ENCODE measurements around the gene PATZ1.

Gene PATZ1

DNA sequence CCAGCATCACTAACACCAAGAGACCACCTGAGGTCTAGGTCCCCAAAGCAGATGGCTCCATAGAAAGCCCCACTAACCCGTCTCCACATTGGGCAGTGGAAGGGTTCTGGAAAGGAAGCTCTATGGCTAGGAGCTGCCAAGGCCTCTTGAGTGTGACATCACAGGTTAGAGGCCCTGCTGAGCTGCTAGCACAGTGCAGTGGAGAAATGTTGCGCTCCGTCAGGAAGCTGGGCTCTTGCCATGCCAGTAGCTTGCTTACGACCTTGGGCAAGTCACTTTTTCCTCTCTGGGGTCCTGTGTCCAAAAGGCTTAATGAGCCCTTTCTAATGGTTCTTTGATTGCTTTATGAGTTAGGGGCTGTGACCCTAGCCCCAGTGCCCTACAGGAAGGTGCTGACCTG is 64.4 kb downstream of the PATZ1 start:
- DNase-seq: no peak

DNA sequence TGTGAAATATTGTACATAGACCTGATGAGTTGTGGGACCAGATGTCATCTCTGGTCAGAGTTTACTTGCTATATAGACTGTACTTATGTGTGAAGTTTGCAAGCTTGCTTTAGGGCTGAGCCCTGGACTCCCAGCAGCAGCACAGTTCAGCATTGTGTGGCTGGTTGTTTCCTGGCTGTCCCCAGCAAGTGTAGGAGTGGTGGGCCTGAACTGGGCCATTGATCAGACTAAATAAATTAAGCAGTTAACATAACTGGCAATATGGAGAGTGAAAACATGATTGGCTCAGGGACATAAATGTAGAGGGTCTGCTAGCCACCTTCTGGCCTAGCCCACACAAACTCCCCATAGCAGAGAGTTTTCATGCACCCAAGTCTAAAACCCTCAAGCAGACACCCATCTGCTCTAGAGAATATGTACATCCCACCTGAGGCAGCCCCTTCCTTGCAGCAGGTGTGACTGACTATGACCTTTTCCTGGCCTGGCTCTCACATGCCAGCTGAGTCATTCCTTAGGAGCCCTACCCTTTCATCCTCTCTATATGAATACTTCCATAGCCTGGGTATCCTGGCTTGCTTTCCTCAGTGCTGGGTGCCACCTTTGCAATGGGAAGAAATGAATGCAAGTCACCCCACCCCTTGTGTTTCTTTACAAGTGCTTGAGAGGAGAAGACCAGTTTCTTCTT is 66.2 kb downstream of the PATZ1 start:
- no peak for DNase-seq

DNA sequence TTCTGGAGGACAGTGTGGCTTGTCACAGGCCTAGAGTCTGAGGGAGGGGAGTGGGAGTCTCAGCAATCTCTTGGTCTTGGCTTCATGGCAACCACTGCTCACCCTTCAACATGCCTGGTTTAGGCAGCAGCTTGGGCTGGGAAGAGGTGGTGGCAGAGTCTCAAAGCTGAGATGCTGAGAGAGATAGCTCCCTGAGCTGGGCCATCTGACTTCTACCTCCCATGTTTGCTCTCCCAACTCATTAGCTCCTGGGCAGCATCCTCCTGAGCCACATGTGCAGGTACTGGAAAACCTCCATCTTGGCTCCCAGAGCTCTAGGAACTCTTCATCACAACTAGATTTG is 66.8 kb downstream of the PATZ1 start:
- DNase-seq: no peak

DNA sequence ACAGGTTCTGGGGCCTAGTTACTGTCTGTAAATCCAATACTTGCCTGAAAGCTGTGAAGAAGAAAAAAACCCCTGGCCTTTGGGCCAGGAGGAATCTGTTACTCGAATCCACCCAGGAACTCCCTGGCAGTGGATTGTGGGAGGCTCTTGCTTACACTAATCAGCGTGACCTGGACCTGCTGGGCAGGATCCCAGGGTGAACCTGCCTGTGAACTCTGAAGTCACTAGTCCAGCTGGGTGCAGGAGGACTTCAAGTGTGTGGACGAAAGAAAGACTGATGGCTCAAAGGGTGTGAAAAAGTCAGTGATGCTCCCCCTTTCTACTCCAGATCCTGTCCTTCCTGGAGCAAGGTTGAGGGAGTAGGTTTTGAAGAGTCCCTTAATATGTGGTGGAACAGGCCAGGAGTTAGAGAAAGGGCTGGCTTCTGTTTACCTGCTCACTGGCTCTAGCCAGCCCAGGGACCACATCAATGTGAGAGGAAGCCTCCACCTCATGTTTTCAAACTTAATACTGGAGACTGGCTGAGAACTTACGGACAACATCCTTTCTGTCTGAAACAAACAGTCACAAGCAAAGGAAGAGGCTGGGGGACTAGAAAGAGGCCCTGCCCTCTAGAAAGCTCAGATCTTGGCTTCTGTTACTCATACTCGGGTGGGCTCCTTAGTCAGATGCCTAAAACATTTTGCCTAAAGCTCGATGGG is 67.4 kb downstream of the PATZ1 start:
- no peak for DNase-seq

DNA sequence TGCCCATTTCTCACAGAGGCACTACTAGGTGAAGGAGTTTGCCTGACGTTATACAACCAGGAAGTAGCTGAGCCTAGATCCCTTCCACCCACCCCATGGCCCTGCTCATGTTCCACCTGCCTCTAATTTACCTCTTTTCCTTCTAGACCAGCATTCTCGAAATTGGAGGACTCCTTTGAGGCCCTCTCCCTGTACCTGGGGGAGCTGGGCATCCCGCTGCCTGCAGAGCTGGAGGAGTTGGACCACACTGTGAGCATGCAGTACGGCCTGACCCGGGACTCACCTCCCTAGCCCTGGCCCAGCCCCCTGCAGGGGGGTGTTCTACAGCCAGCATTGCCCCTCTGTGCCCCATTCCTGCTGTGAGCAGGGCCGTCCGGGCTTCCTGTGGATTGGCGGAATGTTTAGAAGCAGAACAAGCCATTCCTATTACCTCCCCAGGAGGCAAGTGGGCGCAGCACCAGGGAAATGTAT is 68.0 kb downstream of the PATZ1 start:
- no peak for DNase-seq

DNA sequence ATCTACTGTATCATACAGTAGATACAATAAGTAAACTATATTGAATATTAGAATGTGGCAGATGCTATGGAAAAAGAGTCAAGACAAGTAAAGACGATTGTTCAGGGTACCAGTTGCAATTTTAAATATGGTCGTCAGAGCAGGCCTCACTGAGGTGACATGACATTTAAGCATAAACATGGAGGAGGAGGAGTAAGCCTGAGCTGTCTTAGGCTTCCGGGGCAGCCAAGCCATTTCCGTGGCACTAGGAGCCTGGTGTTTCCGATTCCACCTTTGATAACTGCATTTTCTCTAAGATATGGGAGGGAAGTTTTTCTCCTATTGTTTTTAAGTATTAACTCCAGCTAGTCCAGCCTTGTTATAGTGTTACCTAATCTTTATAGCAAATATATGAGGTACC is 68.4 kb downstream of the PATZ1 start:
- DNase-seq: no peak

DNA sequence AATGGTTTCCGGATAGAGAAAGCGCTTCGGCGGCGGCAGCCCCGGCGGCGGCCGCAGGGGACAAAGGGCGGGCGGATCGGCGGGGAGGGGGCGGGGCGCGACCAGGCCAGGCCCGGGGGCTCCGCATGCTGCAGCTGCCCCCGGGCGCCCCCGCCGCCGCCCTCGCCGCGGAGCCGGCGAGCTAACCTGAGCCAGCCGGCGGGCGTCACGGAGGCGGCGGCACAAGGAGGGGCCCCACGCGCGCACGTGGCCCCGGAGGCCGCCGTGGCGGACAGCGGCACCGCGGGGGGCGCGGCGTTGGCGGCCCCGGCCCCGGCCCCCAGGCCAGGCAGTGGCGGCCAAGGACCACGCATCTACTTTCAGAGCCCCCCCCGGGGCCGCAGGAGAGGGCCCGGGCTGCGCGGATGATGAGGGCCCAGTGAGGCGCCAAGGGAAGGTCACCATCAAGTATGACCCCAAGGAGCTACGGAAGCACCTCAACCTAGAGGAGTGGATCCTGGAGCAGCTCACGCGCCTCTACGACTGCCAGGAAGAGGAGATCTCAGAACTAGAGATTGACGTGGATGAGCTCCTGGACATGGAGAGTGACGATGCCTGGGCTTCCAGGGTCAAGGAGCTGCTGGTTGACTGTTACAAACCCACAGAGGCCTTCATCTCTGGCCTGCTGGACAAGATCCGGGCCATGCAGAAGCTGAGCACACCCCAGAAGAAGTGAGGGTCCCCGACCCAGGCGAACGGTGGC is 69.5 kb downstream of the PATZ1 start:
- DNase-seq: no peak
